GM21367 (cell line): ENCODE results near the gene SLC12A6.
A peak's percentile ranks its signal among the peaks of the same experiment; 100 is the strongest.
"Not testable (repeated sequence)": the region's sequence is repeated elsewhere in the genome, so short reads cannot be mapped to it uniquely, and the experiment has no call there.

Source experiments
- ATAC-seq: cut with Tn5 transposase; IDR thresholded peaks from one replicate; pipeline ENCODE4 v1.9.1; 2021; ENCODE audit not compliant: unreplicated experiment

Gene SLC12A6

GRCh38 chr15:34209421-34210282 lies 127.9 kb downstream of the SLC12A6 start, which contains the start of gene KATNBL1:
Gene KATNBL1 (minus strand): TSS chr15:34210096. CDS start chr15:34163676, 46,420 bp downstream.
- peak; percentile 86 for ATAC-seq

GRCh38 chr15:34206011-34206410 lies 131.6 kb downstream of the SLC12A6 start:
- ATAC-seq = no peak

- no peak for ATAC-seq
Observed at GRCh38 chr15:34203936-34204335, 133.6 kb downstream of the SLC12A6 start.

GRCh38 chr15:34203305-34203704 lies 134.3 kb downstream of the SLC12A6 start:
- no peak for ATAC-seq

GRCh38 chr15:34193272-34193671 lies 144.3 kb downstream of the SLC12A6 start:
- ATAC-seq = not testable (repeated sequence)

GRCh38 chr15:34188711-34189110 lies 148.9 kb downstream of the SLC12A6 start:
- no peak for ATAC-seq

- ATAC-seq = no peak
Observed at GRCh38 chr15:34185666-34186065, 151.9 kb downstream of the SLC12A6 start.

- no peak for ATAC-seq
Observed at GRCh38 chr15:34182942-34183341, 154.6 kb downstream of the SLC12A6 start.
